ENCODE results near the gene BRD7.
"Not testable (repeated sequence)": the region's sequence is repeated elsewhere in the genome, so short reads cannot be mapped to it uniquely, and the experiment has no call there.

Gene BRD7

DNA sequence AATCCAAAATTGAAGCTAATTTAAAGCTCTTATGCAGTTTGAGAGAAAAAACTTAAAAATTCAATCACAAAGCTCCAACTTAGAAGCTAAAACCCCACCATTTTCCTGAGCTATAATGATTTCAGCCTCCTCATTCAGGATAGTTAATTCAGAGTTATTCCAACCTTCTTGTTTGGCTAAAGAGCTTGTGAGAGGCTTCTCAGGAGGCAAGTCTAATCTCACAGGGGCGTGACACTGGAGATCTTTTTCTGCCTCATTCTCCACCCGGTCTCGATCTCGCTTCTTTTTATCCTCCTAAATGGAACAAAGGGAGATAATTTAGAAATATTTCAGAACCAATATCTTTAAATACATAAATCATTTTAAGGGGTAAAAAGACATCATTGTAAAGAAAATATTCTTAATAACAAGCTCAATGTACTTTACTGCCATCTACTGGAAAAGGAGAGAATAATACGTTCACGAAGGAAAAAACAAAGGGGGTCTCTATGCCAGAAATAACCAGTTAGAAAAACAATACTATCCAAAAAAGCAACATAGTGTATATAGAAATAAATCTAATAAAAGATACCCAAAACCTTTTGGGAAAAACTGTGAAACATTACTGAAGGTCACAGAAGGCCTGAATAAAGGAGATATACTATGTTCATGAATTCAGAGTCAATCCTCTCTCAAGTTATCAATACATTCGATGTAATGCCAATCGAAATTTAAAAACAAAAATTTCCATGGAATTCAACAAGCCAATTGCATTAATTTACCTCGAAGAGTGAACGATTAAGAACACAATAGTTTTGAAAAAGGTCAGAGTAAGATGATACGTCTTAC, 13.9 kb downstream of the BRD7 start:
- peak; percentile 27 for DNase-seq

DNA sequence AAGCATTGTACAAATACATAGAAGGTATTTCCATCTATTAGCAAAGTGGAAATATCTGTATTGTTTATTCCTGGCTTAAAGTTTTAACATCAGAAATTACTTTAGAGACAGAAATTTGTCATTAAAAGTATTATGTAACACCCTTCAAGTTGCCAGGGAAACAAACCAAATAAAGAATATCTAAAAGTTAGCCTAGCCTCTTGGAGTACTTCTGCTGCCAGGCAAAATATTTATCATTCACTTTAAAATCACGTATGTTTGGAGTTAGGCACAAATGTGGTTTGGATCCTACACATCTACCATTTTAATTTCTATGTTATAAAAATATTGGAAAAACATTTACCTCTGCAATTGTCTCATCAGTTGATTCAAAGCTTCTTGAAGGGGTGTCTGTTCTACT, 14.7 kb downstream of the BRD7 start:
- DNase-seq, result no peak

DNA sequence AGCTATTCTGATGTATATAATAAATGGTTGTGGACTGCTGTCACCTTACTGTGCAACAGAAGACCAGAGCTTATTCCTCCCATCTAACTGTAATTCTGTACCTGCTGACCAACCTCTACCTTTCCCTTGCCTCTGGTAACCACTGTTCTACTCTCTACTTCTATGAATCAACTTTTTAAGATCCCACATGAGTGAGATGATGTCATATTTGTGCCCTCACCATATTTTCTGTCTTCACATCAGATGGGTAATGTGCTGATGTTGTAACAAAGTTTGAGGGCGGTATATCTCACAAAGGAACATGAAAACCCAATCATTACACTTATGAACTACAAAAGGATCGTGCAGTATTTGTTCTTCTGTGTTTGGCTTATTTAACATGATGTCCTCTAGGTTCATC, 16.8 kb downstream of the BRD7 start:
- DNase-seq, result no peak

DNA sequence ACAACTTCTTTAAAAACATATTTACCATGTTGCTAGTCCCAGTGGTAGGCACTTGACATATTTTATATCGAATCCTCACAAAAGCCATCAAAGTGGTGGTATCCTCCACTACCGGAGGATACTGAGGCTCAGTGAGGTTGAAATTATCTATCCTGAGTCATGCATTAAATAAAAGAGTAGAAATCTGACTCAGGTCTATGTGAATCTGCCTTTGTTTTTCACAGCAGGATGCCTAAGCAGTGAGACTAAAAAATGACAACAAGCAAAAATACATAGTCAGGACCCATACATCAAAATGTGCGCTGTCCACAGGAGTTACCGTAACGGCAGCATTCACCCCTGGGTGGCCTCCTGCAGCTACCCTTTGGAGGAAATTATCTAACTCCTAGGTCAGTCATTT, 17.7 kb downstream of the BRD7 start:
- no peak for DNase-seq

DNA sequence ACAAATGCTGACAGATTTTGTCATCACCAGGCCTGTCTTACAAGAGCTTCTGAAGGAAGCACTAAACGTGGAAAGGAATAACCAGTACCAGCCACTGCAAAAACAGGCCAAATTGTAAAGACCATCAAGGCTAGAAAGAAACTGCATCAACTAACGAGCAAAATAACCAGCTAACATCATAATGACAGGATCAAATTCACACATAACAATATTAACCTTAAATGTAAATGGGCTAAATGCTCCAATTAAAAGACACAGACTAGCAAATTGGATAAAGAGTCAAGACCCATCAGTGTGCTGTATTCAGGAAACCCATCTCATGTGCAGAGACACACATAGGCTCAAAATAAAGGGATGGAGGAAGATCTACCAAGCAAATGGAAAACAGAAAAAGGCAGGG, 23.6 kb downstream of the BRD7 start:
- not testable (repeated sequence) for DNase-seq

DNA sequence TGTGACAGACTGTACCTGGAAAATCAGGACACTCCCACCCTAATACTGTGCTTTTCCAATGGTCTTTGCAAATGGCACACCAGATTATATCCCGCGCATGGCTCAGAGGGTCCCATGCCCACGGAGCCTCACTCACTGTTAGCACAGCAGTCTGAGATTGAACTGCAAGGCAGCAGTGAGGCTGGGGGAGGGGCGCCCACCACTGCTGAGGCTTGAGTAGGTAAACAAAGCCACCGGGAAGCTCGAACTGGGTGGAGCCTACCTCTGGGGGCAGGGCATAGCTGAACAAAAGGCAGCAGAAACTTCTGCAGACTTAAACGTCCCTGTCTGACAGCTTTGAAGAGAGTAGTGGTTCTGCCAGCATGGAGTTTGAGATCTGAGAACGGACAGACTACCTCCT, 25.2 kb downstream of the BRD7 start:
- DNase-seq, result not testable (repeated sequence)

DNA sequence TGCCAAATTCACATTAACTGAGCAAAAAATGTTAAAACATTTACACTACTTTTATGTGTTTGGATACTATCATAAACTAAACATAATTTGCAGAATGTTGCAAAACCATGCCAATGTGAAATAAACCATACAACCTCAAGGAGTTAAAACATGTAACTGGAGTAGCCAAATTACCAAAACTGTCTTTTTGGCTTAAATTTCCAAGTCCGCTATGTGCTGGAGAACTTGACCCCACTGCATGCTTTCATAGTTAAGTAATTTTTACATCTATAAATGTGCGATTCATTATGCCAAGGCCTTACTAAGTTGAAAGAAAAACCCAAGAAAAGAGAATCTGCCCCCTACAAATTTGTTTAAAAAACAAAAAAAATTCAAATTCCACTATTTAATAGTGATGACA, 28.2 kb downstream of the BRD7 start:
- DNase-seq, result no peak

DNA sequence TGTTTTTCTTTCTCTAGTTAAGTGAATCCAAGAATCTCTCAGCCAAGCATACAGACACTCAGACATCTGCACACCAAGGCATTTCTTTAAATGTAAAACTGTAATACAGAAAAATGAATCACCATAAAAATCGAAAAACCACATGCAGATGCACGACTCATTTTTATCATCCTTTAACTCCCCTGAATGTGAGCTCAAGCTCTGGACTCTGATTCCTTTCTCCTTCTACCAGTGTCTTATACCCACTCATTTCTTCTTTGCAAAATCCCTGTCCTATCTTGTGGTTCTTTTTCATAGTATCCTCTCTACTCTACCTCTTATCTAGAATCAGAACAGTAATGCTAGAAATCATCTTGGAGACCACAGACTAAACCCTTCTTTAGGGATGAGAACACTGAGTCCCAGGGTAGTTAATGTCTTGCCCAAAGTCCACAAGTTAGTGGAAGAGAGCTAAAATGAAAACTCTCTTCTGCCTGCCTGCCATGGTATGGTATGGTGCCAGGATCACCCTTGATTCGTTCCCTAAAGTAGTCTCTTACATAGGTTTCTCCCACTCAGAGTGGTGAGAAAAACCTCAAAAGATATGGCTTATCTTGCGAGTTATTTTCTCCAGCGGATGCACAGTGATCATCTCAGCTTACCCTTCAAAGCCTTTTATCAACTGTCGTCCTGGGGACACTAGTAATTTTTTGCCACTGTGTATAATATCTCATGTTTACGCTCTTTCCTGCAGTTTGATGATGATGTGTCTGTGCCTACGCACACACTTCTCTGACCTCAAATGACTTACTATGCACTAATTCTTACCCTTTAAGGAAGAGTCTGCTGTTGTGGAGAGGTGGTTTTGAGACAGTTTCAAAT, 30.2 kb downstream of the BRD7 start:
- DNase-seq, result no peak

DNA sequence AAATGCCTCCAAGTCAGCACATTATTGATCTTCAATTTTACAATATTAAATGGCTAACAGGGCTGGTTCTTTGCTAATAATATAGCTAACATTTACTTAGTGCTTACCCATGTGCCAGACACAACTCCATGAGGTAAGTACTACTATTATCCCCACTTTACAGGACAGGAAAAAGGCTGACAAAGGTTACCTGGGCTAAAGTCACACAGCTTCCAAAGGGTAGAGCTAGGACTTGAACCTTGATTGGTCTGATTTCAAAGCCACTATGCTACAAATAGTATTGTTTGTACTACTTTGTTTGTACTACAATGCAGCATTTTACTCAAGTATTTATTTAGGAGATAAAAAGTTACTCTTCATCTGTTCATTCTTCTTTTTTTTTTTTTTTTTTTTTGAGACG, 31.9 kb downstream of the BRD7 start:
- DNase-seq, result no peak

DNA sequence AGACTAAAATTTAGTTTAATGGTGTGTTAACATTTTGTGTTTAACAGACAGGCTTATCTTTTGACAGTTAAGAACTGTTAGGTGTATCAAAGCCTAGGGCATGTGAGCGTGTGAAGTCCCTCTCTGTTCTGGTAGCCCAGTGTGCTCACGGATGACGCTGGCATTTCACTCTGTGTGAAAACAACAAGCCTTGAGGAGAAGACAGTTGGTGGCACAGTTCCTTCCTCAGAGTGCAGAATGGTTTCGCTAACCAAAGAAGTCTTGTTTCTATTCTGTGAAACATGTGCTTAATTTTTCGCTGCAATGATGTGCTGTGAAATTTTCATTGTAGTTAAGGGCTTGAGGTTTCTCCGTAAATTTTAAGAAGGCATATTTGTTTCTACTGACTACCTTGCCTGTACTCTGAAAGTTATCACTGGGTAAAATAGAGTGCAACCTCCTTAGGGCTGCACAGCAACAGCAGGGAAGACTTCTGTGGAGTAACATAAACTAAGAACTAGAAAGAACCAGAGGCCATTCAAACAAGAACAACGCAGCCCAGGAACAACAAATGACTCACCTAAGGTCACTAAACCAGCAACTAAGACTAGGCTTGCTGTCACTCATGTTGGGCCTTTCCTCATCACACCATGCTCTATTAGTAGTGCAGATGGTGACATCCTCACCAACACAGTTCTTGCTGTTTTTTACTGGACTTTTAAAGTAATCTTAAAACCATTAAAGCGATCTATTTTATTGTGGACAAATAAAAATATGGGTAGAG, 33.4 kb downstream of the BRD7 start:
- DNase-seq, result no peak

DNA sequence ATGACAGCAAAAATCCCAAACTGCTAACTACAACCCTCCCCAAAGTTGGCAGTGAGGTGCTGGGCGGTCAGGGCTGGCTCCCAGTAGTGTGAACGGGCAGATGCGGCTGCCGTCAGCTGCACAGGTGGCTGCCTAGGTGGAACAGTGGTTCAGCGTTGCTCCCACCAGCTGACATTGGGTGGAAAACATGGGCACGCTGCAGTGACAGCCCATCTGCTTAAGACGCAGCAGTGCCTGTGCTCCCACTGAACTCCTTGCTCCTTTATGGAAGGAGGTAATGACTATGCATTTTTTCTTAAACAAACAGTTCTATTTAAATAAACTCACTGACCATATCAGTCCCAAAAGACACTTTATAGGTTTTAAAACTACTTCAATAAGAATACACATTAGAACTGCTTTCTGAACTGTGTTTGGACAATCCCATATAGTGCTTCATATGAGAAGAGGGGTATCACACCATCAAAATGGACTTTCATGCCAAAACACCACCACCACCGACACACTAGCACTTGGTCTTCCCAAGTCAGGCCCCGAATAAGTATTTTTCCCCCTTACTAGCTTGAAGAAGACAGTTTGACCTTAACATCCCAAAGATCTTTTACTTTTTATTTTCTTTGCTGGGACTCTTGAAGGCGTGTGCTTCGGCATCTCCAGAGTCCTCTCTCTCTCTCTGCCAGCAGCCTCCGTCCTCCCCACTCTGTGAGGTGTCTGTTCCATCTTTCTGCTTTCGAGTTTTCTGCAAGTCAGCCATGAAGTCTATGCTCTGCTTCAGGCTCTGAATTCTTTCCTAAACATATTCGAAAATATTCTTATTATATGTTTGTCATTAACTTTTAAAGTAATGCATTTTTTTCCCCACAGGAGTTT, 34.4 kb downstream of the BRD7 start:
- no peak for DNase-seq

DNA sequence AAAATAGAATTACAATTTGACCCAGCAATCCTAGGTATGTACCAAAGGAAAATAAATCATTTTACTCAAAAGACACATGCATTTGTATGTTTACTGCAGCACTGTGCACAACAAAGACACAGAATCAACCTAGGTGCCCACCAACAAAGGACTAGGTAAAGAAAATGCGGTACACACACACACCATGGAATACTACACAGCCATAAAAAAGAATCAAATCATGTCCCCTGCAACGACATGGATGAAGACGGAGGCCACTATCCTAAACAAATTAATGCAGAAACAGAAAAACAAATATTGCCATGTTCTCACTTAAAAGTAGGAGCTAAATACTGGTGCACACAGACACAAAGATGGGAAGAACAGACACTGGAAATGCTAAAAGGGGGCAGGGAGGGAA, 36.2 kb downstream of the BRD7 start:
- DNase-seq, result no peak

DNA sequence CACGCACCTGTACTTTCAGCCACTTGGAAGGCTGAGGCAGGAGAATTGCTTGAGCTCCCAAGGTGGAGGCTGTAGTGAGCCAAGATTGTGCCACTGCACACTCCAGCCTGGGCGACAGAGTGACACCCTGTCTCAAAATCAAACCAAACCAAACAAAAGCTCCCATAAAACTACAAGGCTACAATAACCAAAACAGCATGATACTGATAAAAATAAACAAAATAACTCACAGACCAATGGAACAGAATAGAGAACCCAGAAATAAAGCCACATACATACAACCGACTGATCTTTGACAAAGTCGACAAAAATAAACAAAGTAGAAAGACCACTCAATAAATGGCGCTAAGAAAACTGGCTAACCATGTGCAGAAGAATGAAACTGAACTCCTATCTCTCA, 37.2 kb downstream of the BRD7 start:
- DNase-seq, result no peak

DNA sequence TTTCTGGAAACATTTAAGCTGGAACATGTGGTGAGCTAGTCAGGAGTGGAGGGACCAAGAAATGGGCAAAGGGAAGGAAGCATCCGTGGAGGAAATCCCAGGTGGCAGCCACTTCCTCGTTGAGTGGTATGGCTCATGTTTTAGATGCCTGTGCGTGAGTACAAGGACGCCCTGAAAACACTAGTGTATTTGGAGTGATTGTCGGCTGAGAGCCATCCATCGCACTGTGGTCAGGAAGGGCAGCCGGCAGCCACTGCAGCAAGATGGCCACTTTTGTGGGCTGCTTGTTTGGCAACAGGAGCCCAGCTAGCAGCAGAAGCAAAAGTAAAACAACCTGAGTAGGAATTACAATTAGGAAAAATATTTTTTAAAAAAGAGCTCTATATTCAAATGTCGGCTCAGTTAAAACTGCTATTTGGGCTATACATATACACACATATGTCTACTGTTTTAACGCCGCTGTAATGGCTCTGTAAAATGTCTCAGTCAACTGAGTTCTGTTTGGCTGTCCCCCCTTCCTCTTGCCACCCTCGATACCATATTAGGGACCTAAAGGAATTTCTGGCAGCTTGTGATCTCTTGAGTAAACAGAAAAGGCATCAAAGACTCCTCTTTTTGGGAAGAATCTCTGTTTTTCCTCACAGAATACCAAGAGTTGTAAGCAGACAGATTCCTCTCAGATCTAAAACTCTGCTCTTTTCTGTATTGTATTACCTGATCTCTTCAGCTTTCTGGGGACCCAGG, 39.2 kb downstream of the BRD7 start:
- DNase-seq, result no peak

DNA sequence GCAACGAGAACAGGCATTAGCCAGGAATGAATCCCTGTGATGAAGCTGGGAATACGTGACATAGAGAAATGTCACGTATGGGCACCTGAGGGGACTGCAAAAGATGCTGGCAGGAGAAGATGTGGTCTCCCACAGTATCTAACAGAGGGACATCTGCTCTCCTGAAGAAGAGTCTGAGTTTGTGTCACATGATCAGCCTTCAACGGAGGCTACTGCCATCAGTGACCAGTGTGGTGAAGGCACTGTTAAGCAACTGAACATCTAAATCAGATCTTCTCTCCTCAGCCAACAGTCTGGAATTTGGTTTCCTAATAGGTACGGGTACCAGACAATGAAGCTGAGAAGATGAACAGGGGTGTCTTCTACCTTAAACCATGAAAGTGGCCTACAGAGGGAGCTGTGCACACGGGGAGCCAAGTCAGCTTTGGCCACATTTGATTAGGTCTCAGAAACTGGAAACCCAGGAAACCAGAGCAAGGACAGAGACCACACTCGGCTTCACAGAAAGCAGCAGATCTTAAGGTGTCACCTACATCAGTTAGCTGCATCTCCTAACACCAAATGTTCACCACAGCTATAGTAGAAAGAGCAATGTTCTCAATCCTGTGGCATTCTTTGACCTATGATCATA, 41.8 kb downstream of the BRD7 start:
- peak; percentile 27 for DNase-seq

DNA sequence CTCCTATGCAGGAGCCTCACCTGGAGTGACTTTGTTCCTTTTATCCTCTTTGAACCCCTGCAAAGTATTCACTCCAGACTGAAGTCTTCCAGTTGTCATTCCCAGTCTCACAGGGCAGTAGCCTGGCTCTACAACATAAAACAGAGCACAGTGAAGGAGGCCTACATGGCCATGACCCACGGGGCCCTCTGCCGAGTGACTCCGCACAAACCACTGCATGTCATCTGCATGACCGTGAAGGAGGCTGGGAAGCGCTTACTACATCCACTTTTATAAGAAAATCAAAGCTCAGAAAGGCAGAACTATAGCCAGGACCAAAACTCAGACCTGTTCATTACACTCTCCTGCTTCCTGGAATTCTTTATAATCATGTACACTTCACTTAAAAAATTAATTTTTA, 42.5 kb downstream of the BRD7 start:
- no peak for DNase-seq

DNA sequence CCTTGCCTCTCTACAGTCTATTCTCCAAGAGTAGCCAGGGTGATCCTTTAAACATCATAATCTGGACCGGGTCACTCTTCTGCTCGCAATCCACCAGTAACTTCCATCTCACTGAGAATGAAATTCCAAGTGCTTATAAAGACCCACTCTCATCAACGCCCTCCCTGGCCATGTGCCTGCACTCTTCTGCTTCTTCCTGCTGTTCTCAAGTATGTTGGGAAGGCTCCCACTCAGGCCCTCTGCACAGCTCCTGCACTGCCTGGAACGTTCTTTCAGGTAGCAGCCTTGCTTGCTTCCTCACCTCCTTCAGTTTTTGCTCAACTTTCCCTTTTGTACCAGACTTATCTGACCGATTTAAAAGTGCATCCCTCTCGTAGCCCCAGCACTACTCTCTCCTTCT, 44.4 kb downstream of the BRD7 start:
- no peak for DNase-seq

DNA sequence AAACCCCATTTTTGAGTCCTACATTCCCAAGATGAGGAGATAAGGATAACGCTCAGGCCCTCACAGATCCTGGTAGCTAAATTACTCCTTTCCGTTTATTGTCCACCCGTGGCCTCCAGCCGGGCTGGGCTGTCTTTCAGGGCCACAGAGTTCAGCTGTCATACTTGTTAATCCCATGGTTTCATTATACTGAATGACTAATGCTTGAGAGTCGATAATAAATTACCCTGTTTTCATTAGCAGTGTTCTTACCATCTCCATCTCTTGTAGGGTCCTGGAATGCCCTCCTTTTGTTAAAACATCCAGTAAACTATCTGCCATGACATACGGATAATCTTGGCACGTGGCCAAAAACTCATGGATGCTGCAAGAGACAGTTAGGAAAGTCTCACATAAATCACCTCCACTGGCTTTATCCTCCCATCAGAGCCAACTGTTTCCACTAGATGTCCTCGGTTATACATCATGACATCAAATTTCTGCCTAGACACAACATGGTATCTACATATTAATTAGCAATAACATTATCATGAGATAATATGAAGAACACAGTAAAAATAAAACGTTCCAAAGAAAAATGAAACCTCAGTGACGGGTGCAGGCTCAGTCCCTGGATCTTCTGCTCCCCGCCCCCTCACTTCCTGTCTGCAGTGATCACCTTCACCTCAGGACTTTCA, 45.3 kb downstream of the BRD7 start:
- peak; percentile 44 for DNase-seq

DNA sequence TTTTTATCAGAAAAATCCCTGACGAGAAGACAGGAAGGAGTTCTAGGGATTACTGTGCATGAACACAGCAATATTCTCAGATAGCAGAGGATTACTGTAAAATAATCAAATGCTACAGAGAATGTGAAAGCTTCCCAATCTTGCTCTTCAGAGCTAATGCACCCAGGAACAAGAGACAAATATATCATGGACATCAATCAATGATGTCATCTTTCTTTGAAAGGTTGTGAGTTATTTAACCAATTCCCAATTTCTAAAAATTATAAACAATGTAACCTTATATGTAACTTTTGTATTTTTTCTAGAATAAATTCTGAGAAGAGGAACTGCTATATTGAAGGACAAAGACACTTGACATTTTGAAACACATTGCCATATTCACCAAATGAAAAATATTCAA, 46.5 kb downstream of the BRD7 start:
- no peak for DNase-seq

DNA sequence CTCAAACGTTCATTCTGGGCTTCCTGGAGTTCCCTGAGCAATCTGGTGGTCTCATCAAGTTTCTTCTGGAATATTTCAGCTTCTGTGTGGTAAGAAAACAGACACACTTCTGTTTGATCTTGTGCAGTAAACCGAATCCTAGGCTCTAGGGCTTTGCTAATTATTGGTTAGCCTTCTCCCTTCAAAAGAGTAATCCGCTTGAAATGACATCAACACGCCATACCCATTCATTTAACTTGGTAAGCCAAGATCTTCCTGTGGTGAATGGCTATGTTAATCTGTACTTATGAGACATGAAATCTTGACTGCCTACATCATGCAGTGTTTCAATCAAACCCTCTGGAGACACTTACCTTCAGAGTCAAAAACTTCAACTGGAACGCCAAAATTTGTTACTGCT, 48.5 kb downstream of the BRD7 start:
- no peak for DNase-seq

All from fibroblast of skin of scalp (primary cell).